Transverse colon (tissue), 4 donors: ENCODE results near the gene EZR.

Source experiments
- EP300 ChIP-seq: sonication (generic); formaldehyde crosslinking; IDR thresholded peaks from one replicate; pipeline ENCODE4 v1.6.1; 2017; ENCODE audit warnings: antibody characterized with exemption, low read depth
- POLR2A ChIP-seq: fragments of 450-650 bp; IDR thresholded peaks from one replicate; pipeline ENCODE4 v1.6.1; 2016; ENCODE audit warnings: antibody characterized with exemption, mild to moderate bottlenecking, moderate library complexity
- POLR2AphosphoS5 ChIP-seq, 3 donors: sonication (generic); formaldehyde crosslinking; IDR thresholded peaks; one replicate each; pipeline ENCODE4 v1.6.1; 2016; ENCODE audit warnings: antibody characterized with exemption in 3 of 3
- TF ChIP-seq, protein P1 (sequence below), 5 experiments: fragments of 200-600 bp in 3 of 5; fragments of 450-650 bp in 2 of 5; sonication (generic) in 3 of 5; IDR thresholded peaks; 1 replicate in 2 of 5; 2 replicates in 3 of 5; pipeline ENCODE4 v1.5.1; 2016 to 2017; ENCODE audit warnings: antibody characterized with exemption in 5 of 5, inconsistent platforms in 3 of 5, mild to moderate bottlenecking in 2 of 5, moderate library complexity in 1 of 5

DNA sequence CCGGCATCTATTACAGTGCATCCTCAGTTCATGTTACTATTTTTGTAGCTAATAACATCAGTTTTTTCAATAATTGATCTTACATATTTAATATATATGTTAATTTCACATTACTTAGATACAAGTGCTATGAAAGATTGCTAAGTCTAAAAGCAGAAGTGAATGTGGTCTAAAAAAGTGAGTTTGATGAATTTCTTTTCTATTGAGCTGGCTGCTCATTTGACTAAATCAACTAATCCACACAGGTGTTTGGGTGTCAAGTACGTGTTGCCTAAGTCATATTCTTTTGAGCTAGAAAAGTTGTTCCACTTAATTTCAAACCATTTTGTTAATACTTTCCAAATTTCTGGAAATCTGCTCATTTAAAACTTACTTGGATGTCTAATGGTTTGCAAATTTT, 46.6 kb upstream of the EZR start:
- TF ChIP-seq, protein P1, sequence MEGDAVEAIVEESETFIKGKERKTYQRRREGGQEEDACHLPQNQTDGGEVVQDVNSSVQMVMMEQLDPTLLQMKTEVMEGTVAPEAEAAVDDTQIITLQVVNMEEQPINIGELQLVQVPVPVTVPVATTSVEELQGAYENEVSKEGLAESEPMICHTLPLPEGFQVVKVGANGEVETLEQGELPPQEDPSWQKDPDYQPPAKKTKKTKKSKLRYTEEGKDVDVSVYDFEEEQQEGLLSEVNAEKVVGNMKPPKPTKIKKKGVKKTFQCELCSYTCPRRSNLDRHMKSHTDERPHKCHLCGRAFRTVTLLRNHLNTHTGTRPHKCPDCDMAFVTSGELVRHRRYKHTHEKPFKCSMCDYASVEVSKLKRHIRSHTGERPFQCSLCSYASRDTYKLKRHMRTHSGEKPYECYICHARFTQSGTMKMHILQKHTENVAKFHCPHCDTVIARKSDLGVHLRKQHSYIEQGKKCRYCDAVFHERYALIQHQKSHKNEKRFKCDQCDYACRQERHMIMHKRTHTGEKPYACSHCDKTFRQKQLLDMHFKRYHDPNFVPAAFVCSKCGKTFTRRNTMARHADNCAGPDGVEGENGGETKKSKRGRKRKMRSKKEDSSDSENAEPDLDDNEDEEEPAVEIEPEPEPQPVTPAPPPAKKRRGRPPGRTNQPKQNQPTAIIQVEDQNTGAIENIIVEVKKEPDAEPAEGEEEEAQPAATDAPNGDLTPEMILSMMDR (IDR thresholded peaks at IDR 0.05), result no peak
- no peak for TF ChIP-seq POLR2A
- no peak for TF ChIP-seq EP300
- TF ChIP-seq POLR2AphosphoS5 (IDR thresholded peaks at IDR 0.05), result no peak
